PC-9 (cell line): ENCODE results near the gene CALD1. TPM values are rescaled to one million over a fixed set of nuclear protein-coding genes. Genes with fewer than 3 reads are reported as not detected.

Experiments
- BruUV-seq: library from RNA; stranded (reverse); fragments of 400-500 nt; replicated peaks from 2 replicates; lab custom pipeline; 2021; lab: Mats Ljungman, UMichigan
- CTCF ChIA-PET: fragments of 300-600 bp; sonication (Branson Sonifier 250); formaldehyde crosslinking; loops from one replicate; lab custom pipeline; 2022; ENCODE audit warnings: antibody characterized with exemption; lab: Charles Lee
- POLR2A ChIA-PET: fragments of 300-600 bp; sonication (Branson Sonifier 250); formaldehyde crosslinking; loops from one replicate; lab custom pipeline; 2022; ENCODE audit warnings: antibody characterized with exemption; ENCODE audit not compliant: unreplicated experiment; lab: Charles Lee
- DNase-seq, 2 experiments: peaks; one replicate each; pipeline versions ENCODE4 v3.0.0 to v3.0.0-alpha.2; 2015 to 2022; ENCODE audit warnings: mixed read lengths in 1 of 2
- H2AFZ ChIP-seq: fragments of 200-600 bp; sonication (generic); 2 replicates; pipeline ENCODE4 v1.8.1; 2017; ENCODE audit warnings: antibody characterized with exemption
- H3F3A ChIP-seq: fragments of 200-600 bp; sonication (generic); 2 replicates; pipeline ENCODE4 v1.8.1; 2017; ENCODE audit warnings: antibody characterized with exemption, mild to moderate bottlenecking, low read depth; ENCODE audit not compliant: insufficient read depth
- H3K27ac ChIP-seq: fragments of 200-600 bp; sonication (generic); 2 replicates; pipeline ENCODE4 v1.6.1; 2016; ENCODE audit warnings: mixed run types
- H3K27me3 ChIP-seq: fragments of 200-600 bp; sonication (generic); 2 replicates; pipeline ENCODE4 v1.6.1; 2016; ENCODE audit warnings: low read depth, mixed run types; ENCODE audit not compliant: insufficient read depth
- H3K36me3 ChIP-seq: fragments of 200-600 bp; sonication (generic); 2 replicates; pipeline ENCODE4 v1.6.1; 2016; ENCODE audit warnings: low read depth, mixed run types
- H3K4me1 ChIP-seq: fragments of 200-600 bp; sonication (generic); replicated peaks from 2 replicates; pipeline ENCODE4 v1.6.1; 2016; ENCODE audit warnings: mixed run types; ENCODE audit not compliant: insufficient read depth
- H3K4me2 ChIP-seq: fragments of 200-600 bp; sonication (generic); 2 replicates; pipeline ENCODE4 v1.6.1; 2017; ENCODE audit warnings: mixed run types
- H3K4me3 ChIP-seq: fragments of 200-600 bp; sonication (generic); 2 replicates; pipeline ENCODE4 v1.6.1; 2016; ENCODE audit warnings: mixed run types
- H3K79me2 ChIP-seq: fragments of 200-600 bp; sonication (generic); 2 replicates; pipeline ENCODE4 v1.6.1; 2017; ENCODE audit warnings: low read depth, mixed run types
- H3K9me2 ChIP-seq: fragments of 200-600 bp; sonication (generic); 2 replicates; pipeline ENCODE4 v1.8.1; 2017; ENCODE audit warnings: mild to moderate bottlenecking; ENCODE audit not compliant: insufficient read depth
- H3K9me3 ChIP-seq: fragments of 200-600 bp; sonication (generic); 2 replicates; pipeline ENCODE4 v1.8.1; 2016; ENCODE audit warnings: low read depth; ENCODE audit not compliant: insufficient read depth
- H4K20me1 ChIP-seq: fragments of 200-600 bp; sonication (generic); 2 replicates; pipeline ENCODE4 v1.8.1; 2017; ENCODE audit not compliant: insufficient read depth
- EZH2 ChIP-seq: fragments of 200-600 bp; sonication (generic); IDR thresholded peaks from 2 replicates; pipeline ENCODE4 v1.8.0; 2017; ENCODE audit warnings: antibody characterized with exemption, low read depth
- intact Hi-C: fragments of 100-400 bp; cut with micrococcal nuclease; formaldehyde crosslinking; loops from one replicate; pipeline ENCODE4 v1.10.0; 2022; ENCODE audit not compliant: unreplicated experiment
- total RNA-seq: library from RNA; stranded (reverse); gene quantifications from 2 replicates; pipeline ENCODE4 v1.2.3, GENCODE V29; 2021
- TF ChIP-seq, protein P1 (sequence below): fragments of 200-600 bp; sonication (generic); conservative IDR thresholded peaks from 2 replicates; pipeline ENCODE4 v1.6.1; 2017; ENCODE audit warnings: mixed run types, antibody characterized with exemption, mild to moderate bottlenecking, moderate library complexity

CALD1 gene
- total RNA-seq, 1 experiment from 2014 or later: 84.4 TPM

DNA sequence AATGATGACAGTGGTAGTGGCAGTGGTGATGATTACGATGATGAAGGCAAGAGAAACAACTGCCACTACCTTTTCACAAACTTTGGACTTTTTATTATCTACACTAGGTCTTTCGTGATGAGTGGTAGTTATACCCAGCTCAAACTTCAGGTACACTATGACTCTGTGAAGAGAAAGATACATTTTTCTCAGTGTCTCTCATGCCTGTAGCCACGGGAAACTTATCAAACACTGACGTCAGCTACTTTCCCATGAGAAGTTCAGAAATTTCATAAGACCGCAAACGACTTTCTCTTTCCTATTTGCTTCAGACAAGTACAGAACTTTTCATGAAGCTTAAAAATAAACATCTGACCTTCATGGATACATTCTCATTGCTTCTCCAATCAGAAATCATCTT, 57.0 kb downstream of the CALD1 start:
- DNase-seq: no peak
- intact Hi-C loops: no loop called here
- H3K4me1 ChIP-seq: no peaks in the 10 kb centered on the region
- no peaks in the 10 kb centered on the region for H3K9me2 ChIP-seq
- no peaks in the 10 kb centered on the region for H3K79me2 ChIP-seq
- no peak for TF ChIP-seq EZH2
- TF ChIP-seq, protein P1, sequence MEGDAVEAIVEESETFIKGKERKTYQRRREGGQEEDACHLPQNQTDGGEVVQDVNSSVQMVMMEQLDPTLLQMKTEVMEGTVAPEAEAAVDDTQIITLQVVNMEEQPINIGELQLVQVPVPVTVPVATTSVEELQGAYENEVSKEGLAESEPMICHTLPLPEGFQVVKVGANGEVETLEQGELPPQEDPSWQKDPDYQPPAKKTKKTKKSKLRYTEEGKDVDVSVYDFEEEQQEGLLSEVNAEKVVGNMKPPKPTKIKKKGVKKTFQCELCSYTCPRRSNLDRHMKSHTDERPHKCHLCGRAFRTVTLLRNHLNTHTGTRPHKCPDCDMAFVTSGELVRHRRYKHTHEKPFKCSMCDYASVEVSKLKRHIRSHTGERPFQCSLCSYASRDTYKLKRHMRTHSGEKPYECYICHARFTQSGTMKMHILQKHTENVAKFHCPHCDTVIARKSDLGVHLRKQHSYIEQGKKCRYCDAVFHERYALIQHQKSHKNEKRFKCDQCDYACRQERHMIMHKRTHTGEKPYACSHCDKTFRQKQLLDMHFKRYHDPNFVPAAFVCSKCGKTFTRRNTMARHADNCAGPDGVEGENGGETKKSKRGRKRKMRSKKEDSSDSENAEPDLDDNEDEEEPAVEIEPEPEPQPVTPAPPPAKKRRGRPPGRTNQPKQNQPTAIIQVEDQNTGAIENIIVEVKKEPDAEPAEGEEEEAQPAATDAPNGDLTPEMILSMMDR: no peak
- H3K9me3 ChIP-seq: no peaks in the 10 kb centered on the region
- H3K27me3 ChIP-seq: no peaks in the 10 kb centered on the region
- ChIA-PET POLR2A (no interaction called here), CTCF (no interaction called here)
- no peaks in the 10 kb centered on the region for H4K20me1 ChIP-seq
- H3K4me3 ChIP-seq: no peak overlapping the region
- no peaks in the 10 kb centered on the region for H3K36me3 ChIP-seq
- H3F3A ChIP-seq: no peaks in the 10 kb centered on the region
- BruUV-seq: no TSS peak
- H3K27ac ChIP-seq: no peak overlapping the region
- no peak overlapping the region for H3K4me2 ChIP-seq
- H2AFZ ChIP-seq: no peak overlapping the region

DNA sequence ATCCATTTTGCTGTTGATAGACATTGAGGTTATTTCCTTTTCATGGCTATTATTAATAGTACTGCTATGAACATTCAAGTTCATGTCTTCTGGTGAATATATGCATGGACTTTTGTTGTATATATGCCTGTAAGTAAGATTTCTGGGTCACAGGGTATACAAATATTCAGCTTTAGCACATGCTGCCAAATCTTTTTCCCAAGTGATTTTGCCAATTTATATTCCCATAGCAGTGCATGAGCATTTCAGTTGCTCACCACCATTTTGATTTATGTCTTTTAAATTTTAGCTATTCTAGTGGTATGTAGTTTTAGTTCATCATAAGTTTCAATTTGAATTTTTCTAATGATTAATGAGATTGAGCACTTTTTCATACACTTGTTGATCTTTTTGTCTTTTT, 59.9 kb downstream of the CALD1 start:
- intact Hi-C loops: no loop called here
- ChIA-PET CTCF (no interaction called here), POLR2A (no interaction called here)
- no TSS peak for BruUV-seq
- H3K4me3 ChIP-seq: no peak overlapping the region
- peaks cover 11% of the 10 kb centered on the region for H3K4me1 ChIP-seq
- H2AFZ ChIP-seq: no peak overlapping the region
- H3K27ac ChIP-seq: no peak overlapping the region
- H3F3A ChIP-seq: peaks cover 6% of the 10 kb centered on the region; the same call in 1 of the 2 replicates
- DNase-seq: no peak
- no peak overlapping the region for H3K4me2 ChIP-seq
- 0 out of 2 replicates have a peak, but pooled peaks cover 3% of the 10 kb centered on the region for H3K9me3 ChIP-seq
- peaks cover 5% of the 10 kb centered on the region; the same call in 1 of the 2 replicates for H3K9me2 ChIP-seq
- H3K36me3 ChIP-seq: no peaks in the 10 kb centered on the region
- TF ChIP-seq, protein P1: no peak
- TF ChIP-seq EZH2: no peak
- H4K20me1 ChIP-seq: no peaks in the 10 kb centered on the region
- H3K79me2 ChIP-seq: no peaks in the 10 kb centered on the region
- no peaks in the 10 kb centered on the region for H3K27me3 ChIP-seq

DNA sequence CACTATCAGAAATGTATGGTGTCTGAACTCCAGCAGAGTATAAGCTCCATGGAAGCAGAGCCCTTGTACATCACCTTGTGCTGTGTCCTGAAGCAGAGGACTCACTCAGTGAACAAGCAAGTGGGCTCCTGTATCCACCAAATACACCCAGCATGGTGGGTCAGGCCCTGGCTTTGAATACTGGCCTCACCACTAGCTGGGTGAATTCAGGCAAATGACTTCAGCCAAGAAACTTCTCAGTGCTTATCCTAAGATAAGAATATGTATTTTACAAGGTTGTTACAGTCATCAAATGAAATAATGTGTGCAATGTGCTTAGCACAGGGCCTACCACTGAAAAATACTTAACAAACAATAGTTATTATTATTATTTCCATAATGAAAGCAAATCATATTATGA, 62.6 kb downstream of the CALD1 start:
- no TSS peak for BruUV-seq
- intact Hi-C loops: no loop called here
- POLR2A ChIA-PET: no interaction called here
- Histone ChIP-seq H3K79me2 (no peaks in the 10 kb centered on the region), H3K9me2 (peaks cover 5% of the 10 kb centered on the region; the same call in 1 of the 2 replicates), H3K9me3 (0 out of 2 replicates have a peak, but pooled peaks cover 3% of the 10 kb centered on the region), H4K20me1 (no peaks in the 10 kb centered on the region), H3K4me2 (no peak overlapping the region), H3K36me3 (no peaks in the 10 kb centered on the region), H3F3A (peaks cover 6% of the 10 kb centered on the region; the same call in 1 of the 2 replicates), H3K4me3 (no peak overlapping the region), H3K27me3 (no peaks in the 10 kb centered on the region), H3K27ac (no peak overlapping the region), H3K4me1 (peaks cover 15% of the 10 kb centered on the region), H2AFZ (no peak overlapping the region)
- TF ChIP-seq, protein P1: no peak
- TF ChIP-seq EZH2: no peak
- CTCF ChIA-PET: no interaction called here
- no peak for DNase-seq
